ENCODE data around the gene CHST9. TPM values are rescaled to one million over a fixed set of nuclear protein-coding genes. Genes with fewer than 3 reads are reported as not detected.

The CHST9 gene
- total RNA-seq, 1 donor from 2014 or later: 2.4 TPM

GRCh38 chr18:26948703-26949102 lies 236.4 kb downstream of the CHST9 start:
- Mint-ChIP-seq H3K27ac (no peak overlapping the region), H3K9me3 (peaks cover 21% of the 10 kb centered on the region), H3K36me3 (peaks cover 9% of the 10 kb centered on the region), H3K4me3 (no peak overlapping the region), H3K4me1 (peaks cover 8% of the 10 kb centered on the region), H3K27me3 (ENCODE audit: low read depth) (no peaks in the 10 kb centered on the region)
- DNase-seq (ENCODE audit: low spot score in 2 of 2, unreplicated experiment in 2 of 2): no peak
- no peak for TF ChIP-seq CTCF (IDR thresholded peaks at IDR 0.05; ENCODE audit: unreplicated experiment)

DNA sequence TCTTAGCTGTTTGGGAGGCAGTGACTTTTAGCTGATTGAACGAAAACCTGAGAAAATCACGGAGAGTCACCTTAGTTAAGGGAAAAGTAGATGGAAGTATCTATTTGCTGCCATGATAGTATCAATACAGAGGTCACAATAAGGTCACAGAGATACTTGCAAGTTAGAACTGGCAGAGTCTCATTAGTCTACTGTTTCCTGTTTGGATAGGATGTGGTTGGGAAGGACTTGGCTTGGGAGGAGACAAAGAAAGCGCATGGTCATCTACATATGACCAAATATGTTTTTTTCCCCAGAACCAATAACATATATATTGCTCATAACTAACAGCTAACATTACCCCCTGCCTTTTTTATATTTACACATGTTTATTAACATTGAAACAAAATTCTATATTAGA lies 241.2 kb downstream of the CHST9 start:
- no peak for TF ChIP-seq CTCF (IDR thresholded peaks at IDR 0.05; ENCODE audit: unreplicated experiment)
- H3K27ac Mint-ChIP-seq: no peak overlapping the region

DNA sequence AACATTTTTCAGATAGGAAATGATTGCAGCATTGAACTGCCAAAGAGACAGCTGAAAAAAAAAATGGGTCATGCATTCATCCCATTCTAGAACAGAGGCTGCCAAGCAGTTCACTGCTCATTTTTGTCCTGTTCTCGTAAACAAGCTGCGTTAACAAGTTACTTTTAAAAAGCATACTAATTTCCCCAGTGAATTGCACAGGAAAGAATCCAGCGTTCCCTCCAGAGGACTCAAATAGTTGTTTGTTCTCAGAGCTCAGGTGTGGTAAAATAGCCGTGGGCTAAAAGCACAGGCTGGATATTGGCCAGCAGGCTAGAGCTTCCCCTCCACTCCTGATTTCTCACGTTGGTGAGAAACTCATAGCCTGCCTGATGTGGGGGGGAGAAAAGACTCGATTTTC lies 243.5 kb downstream of the CHST9 start:
- Mint-ChIP-seq H3K4me3 (no peak overlapping the region), H3K4me1 (peaks cover 8% of the 10 kb centered on the region), H3K9me3 (peaks cover 11% of the 10 kb centered on the region), H3K27ac (no peak overlapping the region), H3K27me3 (ENCODE audit: low read depth) (no peaks in the 10 kb centered on the region), H3K36me3 (peaks cover 4% of the 10 kb centered on the region)
- DNase-seq (ENCODE audit: low spot score in 2 of 2, unreplicated experiment in 2 of 2): no peak
- no peak for TF ChIP-seq CTCF (IDR thresholded peaks at IDR 0.05; ENCODE audit: unreplicated experiment)

More for the DNA sequence above, 241.2 kb downstream of the CHST9 start:
- no peak overlapping the region for H3K4me3 Mint-ChIP-seq
- peaks cover 9% of the 10 kb centered on the region for H3K36me3 Mint-ChIP-seq
- peaks cover 8% of the 10 kb centered on the region for H3K4me1 Mint-ChIP-seq
- peaks cover 21% of the 10 kb centered on the region for H3K9me3 Mint-ChIP-seq
- H3K27me3 Mint-ChIP-seq (ENCODE audit: low read depth): no peaks in the 10 kb centered on the region
- DNase-seq (ENCODE audit: low spot score in 2 of 2, unreplicated experiment in 2 of 2): no peak

GRCh38 chr18:26940744-26941398 lies 244.2 kb downstream of the CHST9 start:
- peaks cover 8% of the 10 kb centered on the region for H3K4me1 Mint-ChIP-seq
- H3K27me3 Mint-ChIP-seq (ENCODE audit: low read depth): no peaks in the 10 kb centered on the region
- DNase-seq (ENCODE audit: low spot score in 2 of 2, unreplicated experiment in 2 of 2): no peak
- TF ChIP-seq CTCF (IDR thresholded peaks at IDR 0.05; ENCODE audit: unreplicated experiment): no peak
- H3K27ac Mint-ChIP-seq: no peak overlapping the region
- H3K9me3 Mint-ChIP-seq: peaks cover 6% of the 10 kb centered on the region
- H3K36me3 Mint-ChIP-seq: no peaks in the 10 kb centered on the region
- H3K4me3 Mint-ChIP-seq: no peak overlapping the region

GRCh38 chr18:26931659-26932058 lies 253.4 kb downstream of the CHST9 start:
- no peak for DNase-seq (ENCODE audit: low spot score in 2 of 2, unreplicated experiment in 2 of 2)
- TF ChIP-seq CTCF (IDR thresholded peaks at IDR 0.05; ENCODE audit: unreplicated experiment): no peak
- no peak overlapping the region for H3K27ac Mint-ChIP-seq
- no peaks in the 10 kb centered on the region for H3K36me3 Mint-ChIP-seq
- H3K4me3 Mint-ChIP-seq: no peak overlapping the region
- no peaks in the 10 kb centered on the region for H3K27me3 Mint-ChIP-seq (ENCODE audit: low read depth)
- peaks cover 8% of the 10 kb centered on the region for H3K4me1 Mint-ChIP-seq
- H3K9me3 Mint-ChIP-seq: no peaks in the 10 kb centered on the region

Measured in mesothelial cell of epicardium (in vitro differentiated cells).